ENCODE data around the gene PNMA6F.

The PNMA6F gene

GRCh38 chrX:153321381-153322124 lies at the start of gene PNMA6F:
Gene PNMA6F (minus strand): TSS chrX:153321767. CDS start chrX:153320674, 1,093 bp downstream.
- no peak for DNase-seq (ENCODE audit: low spot score)

DNA sequence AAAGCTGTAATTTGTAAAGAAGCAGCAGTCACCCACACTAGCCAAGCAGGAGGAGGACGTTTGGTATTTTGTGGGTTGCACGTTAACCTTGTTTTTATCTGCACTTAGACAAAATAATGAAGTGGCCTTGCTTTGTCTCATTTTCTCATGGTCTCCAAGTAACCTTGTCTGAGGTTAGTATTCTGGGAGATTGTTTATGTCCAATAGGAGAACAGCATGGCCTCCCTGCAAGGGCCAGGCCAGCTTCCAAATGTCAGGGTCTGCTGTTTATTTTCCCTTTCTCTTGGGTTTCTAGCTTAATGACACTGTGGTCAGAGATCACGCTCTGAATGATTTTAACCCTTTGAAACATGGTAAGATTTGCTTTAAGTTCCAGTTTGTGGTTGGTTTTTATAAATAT lies 49.7 kb upstream of the PNMA6F start:
- no peak for DNase-seq (ENCODE audit: low spot score)

GRCh38 chrX:153370293-153371055 lies 48.9 kb upstream of the PNMA6F start:
- DNase-seq (ENCODE audit: low spot score): no peak

DNA sequence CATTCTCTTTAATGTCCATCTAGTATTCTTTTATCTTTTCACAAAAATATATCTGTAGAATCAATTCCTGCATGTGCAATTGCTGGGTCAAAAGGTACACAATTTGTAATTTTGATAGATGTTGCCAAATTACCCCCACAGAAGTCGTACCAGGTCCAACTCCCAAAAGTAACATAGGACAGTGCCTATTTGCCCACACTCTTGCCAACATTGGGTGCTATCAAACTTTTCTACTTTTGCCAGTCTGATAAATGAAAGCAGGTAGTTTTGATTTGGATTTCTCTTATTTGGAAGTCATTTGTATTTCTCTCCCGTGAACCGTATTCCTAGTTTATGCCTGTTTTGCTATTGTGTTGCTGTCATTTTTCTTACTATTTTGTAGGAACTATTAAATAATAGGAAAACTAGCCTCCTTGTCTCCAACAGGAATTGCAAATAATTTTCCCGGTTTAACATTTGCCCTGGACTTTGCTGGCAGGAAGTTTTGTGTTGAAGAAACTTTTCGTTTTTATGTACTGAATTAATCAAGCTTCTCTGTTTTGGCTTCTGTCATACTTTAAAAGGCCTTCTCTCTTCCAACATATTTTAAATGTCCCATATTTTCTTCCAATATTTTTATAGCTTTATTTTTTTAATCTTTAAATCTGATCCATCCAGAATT lies 45.4 kb upstream of the PNMA6F start:
- no peak for DNase-seq (ENCODE audit: low spot score)

- DNase-seq (ENCODE audit: low spot score): no peak
Measured at GRCh38 chrX:153366119-153366518, 44.6 kb upstream of the PNMA6F start.

DNA sequence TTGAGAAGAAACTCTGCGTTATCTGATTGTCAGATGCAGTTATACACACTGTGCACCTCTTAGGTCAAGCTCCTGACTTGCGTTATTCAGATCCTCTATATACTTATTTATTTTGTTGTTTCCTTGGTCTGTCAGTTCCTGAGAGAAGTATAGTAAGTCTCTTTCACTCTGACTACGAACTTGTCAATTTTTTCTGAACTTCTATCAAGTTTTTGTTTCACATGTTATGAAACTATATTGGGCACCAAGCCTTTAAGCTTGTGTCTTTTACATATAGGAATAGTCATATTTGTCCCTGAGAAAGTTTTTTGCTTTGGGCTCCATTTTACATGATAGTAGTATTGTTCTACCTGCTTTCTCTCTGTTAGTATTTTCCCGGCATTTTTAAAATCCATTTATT lies 44.1 kb upstream of the PNMA6F start:
- no peak for DNase-seq (ENCODE audit: low spot score)

DNA sequence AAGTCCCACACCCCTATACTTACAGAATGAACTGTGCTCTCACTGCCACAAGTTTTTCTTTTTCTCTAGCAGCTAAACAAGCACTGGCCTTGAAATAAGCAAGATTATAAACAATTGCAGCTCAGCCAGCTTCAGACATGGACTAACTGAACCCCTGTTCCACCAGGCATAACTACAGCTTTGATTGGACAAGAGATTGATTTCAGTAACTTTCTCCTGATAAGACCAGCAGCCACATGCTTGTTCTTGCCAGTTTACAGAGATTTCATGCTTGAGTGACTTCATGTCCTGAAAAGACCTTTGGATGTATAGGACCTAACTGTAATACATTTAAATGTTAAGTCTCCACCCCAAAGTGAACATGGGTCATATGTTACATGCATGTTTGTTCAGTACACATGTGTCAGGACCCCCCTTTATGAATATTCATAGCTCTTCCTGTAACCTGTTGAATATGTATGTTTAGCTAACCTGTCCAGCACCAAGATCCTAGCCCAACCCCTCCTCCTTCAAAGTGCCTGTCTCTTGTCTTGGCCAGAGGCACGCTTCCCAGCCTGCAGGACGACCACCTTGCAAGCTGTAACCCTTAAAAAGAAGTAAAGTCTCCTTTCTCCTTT lies 40.3 kb upstream of the PNMA6F start:
- no peak for DNase-seq (ENCODE audit: low spot score)

DNA sequence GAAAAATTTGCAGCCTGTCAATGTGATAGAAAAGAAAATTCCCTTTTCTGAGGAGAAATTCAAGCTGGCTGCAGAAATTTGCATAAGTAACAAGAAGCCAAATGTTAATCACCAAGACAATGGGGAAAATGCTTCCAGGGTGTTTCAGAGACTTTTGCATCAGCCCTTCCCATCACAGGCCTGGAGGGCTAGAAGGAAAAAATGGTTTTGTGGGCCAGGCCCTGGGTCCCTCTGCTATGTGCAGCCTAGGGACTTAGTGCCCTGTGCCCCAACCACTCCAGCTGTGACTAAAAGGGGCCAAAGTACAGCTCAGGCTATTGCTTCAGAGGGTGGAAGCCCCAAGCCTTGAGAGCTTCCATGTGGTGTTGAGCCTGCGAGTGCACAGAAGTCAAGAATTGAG lies 36.3 kb upstream of the PNMA6F start:
- no peak for DNase-seq (ENCODE audit: low spot score)

- DNase-seq (ENCODE audit: low spot score): no peak
Measured at GRCh38 chrX:153353416-153353815, 31.8 kb upstream of the PNMA6F start.

DNA sequence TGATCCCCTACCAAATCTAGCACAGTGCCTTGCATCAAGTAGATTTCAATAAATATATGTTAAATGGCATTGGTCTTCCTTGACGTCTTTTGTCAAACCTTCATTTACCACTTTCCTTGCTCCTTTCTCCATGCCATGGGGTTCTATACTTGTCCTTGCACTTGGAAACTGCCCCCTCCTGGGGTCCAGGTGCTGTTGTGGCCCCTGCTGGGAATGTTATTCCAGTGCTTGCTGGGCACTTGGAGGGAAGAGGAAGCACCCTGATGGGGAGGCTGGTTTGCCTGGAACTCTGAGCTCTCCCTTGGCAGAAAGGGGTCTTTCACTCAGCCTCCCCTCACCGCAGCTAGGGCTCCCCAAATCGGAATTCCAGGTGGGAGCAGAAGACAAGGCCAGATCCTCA lies 31.3 kb upstream of the PNMA6F start:
- no peak for DNase-seq (ENCODE audit: low spot score)

- DNase-seq (ENCODE audit: low spot score): no peak
Measured at GRCh38 chrX:153351981-153352380, 30.4 kb upstream of the PNMA6F start.

GRCh38 chrX:153349952-153350351 lies 28.4 kb upstream of the PNMA6F start:
- no peak for DNase-seq (ENCODE audit: low spot score)

DNA sequence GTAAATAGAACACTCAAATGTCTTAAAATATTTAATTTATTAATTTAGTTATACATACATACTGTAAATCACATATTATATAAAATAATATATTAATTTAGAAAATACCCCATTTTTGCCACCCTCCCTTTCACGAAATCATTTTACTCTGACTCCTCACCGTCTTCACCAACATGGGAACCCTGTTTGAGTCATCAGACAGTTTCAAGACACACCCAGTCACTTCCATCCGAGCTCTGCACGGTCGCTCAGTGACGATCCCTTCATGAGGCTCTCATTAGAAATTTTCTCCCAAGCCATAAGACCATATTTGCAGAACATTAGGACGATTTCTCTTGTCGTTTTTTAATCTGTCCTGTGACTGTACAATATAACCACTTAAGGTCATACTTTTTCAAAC lies 26.9 kb upstream of the PNMA6F start:
- no peak for DNase-seq (ENCODE audit: low spot score)

- no peak for DNase-seq (ENCODE audit: low spot score)
Measured at GRCh38 chrX:153347530-153347929, 26.0 kb upstream of the PNMA6F start.

- no peak for DNase-seq (ENCODE audit: low spot score)
Measured at GRCh38 chrX:153343674-153344073, 22.1 kb upstream of the PNMA6F start.

- no peak for DNase-seq (ENCODE audit: low spot score)
Measured at GRCh38 chrX:153342762-153343558, 21.4 kb upstream of the PNMA6F start.

DNA sequence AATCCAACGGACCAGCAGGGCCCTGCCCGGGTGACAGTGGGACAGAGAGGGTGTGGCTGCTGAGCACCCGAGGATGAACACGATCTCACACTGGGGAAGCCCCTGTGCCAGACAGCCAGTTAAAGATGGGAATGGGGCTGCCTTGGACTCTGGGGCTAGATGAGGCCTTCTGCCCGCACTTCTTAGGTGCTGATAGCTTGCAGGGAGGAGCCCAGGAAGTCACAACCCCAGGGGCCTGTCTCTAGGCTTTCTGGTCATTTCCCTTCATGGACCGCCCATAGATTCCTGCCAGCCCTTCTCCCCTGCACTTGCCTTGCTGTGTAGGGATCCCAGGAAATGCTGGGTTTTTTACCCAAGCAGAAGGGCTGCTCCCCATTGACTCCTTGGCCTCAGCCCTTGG lies 18.5 kb upstream of the PNMA6F start:
- DNase-seq (ENCODE audit: low spot score): no peak

DNA sequence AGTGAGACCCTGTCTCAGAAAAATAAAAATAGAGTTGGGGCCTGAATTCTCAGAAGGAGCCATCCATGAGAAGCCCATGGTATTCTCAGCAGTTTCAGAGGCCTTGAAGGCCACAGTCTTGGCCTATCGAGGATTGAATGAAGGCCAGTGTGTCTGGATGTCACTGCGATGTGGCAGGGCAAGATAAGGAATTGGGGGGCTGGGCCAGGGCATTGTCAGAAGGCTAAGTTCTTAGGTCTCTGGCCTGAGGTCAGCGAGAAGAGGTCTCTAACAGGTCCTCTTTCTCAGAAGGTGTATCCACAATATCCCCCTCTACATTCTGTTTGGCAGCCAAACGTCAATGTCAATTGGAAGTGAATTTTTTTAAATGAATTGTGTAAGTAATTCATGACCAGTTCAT lies 18.1 kb upstream of the PNMA6F start:
- DNase-seq (ENCODE audit: low spot score): no peak

DNA sequence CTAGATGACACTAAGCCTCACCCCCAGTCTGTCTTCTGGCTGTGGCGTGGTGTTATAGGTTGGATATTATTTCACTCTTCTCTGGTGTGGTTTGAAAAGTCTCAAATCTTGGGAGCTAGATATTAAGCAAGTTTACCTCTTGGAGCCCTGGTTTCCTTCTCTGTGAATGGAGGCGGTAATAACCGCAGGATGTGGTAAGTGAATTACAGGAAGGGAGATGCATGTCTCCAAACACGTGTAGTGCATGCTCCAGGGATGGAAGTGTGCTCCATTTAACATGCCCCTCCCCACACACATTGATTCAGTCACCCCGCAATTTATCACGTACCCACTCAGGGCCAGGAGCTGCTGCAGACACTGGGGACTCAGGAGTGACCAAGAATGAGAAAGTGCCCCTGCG lies 17.3 kb upstream of the PNMA6F start:
- DNase-seq (ENCODE audit: low spot score): no peak

DNA sequence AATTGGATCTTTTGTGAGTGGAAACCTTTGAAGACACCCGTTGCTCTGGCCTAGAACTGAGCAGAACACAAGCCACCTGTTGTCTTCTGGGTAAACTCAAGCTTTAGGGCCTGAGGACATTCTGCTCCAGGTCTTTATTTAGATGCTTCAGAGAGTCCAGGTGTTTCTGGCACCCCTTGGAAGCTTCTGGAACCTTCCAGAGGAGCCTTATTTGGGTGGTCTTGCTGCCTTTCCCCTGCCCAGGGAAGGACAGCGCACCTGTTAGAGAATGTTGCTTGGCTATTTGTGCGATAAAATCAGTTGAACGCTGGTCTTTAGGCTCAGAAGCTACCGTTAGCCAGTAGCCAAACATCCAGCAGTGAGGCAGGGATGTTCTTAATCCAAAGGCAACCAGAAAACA lies 15.4 kb upstream of the PNMA6F start:
- no peak for DNase-seq (ENCODE audit: low spot score)

DNA sequence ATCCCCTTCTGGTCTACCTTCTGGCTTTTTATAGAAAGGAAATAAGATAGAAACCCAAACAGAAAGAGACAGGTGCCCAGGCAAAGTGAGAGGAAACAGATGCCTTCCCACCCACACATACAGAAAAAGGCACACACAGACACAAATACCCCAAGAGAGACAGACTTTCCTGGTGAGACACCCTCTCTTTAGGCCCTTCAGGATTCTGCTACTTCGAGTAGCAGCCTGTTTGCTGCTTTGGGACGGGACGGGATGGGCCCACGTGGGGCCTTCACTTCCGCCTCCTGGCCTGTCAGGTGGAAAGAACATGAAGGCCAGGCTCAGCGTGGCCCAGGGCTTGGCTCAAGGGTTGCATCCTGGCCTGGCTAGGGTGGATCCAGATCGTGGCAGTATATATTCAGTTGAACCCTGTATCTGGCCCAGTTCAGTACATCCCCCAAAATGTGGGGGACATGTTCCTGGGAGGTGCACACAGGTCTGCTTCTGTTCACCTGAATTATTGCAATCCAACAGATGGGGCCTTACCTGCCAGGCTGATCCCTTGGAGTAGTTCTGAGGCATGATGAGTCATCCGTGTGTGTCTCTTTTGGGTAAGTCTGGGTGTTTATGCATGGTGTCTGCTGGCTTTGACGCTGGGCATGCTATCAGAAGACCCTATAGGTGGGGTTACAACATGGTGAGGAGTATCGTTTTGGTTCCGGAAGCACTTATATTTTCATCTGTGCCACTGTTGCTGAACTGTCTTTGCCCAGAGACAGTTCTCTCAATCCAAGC lies 14.7 kb upstream of the PNMA6F start:
- no peak for DNase-seq (ENCODE audit: low spot score)
